CD14-positive monocyte (primary cell): ENCODE results near the gene COQ4. TPM values are rescaled to one million over a fixed set of nuclear protein-coding genes. Genes with fewer than 3 reads are reported as not detected.

Experiments
- DNase-seq, 3 donors: peaks; one replicate each; pipeline ENCODE4 v3.0.0-alpha.2; 2011 to 2022
- H2AFZ ChIP-seq: 2 replicates; pipeline ENCODE4 v1.6.0; 2012; ENCODE audit warnings: mild to moderate bottlenecking, low read depth, low read length, inconsistent platforms; ENCODE audit not compliant: insufficient read depth, poor library complexity, severe bottlenecking
- H3K27ac ChIP-seq, 2 donors: 1 replicate in 1 of 2; 2 replicates in 1 of 2; pipeline ENCODE4 v1.5.1; 2012 to 2013; ENCODE audit warnings: low read length in 2 of 2, control low read depth in 1 of 2, inconsistent platforms in 1 of 2, low read depth in 1 of 2, mild to moderate bottlenecking in 1 of 2
- H3K27me3 ChIP-seq, 2 donors: one replicate each; pipeline versions ENCODE4 v1.6.0 to v1.6.1; 2011 to 2013; ENCODE audit warnings: low read length in 2 of 2; ENCODE audit not compliant: control insufficient read depth in 2 of 2, insufficient read depth in 2 of 2
- H3K36me3 ChIP-seq, 2 donors: replicated peaks in 1 of 2; 1 replicate in 1 of 2; 2 replicates in 1 of 2; pipeline versions ENCODE4 v1.5.1 to v1.6.1; 2012 to 2013; ENCODE audit warnings: low read length in 2 of 2, control low read depth in 1 of 2, inconsistent platforms in 1 of 2, mild to moderate bottlenecking in 1 of 2; ENCODE audit not compliant: insufficient read depth in 2 of 2, control insufficient read depth in 1 of 2
- H3K4me1 ChIP-seq, 2 donors: 1 replicate in 1 of 2; 2 replicates in 1 of 2; pipeline versions ENCODE4 v1.5.1 to v1.6.1; 2012 to 2013; ENCODE audit warnings: low read length in 2 of 2, control low read depth in 1 of 2, inconsistent platforms in 1 of 2, mild to moderate bottlenecking in 1 of 2, moderate library complexity in 1 of 2; ENCODE audit not compliant: insufficient read depth in 2 of 2, control insufficient read depth in 1 of 2
- H3K4me2 ChIP-seq: replicated peaks from 2 replicates; pipeline ENCODE3; 2012; ENCODE audit warnings: low read length, moderate library complexity, mild to moderate bottlenecking; ENCODE audit not compliant: poor library complexity, severe bottlenecking; ENCODE audit errors: extremely low read depth
- H3K4me3 ChIP-seq, 3 experiments: fragments of 200-600 bp in 1 of 3; sonication (generic) in 1 of 3; replicated peaks in 1 of 3; 1 replicate in 2 of 3; 2 replicates in 1 of 3; pipeline ENCODE4 v1.5.1; 2011 to 2013; ENCODE audit warnings: low read length in 3 of 3, mild to moderate bottlenecking in 3 of 3, control low read depth in 2 of 3, low read depth in 2 of 3, inconsistent platforms in 1 of 3, moderate library complexity in 1 of 3
- H3K79me2 ChIP-seq: 2 replicates; pipeline ENCODE4 v1.6.0; 2012; ENCODE audit warnings: mild to moderate bottlenecking, control low read depth, inconsistent platforms, low read length, moderate library complexity; ENCODE audit not compliant: insufficient read depth
- H3K9ac ChIP-seq: 2 replicates; pipeline ENCODE4 v1.6.0; 2017; ENCODE audit warnings: low read length, mild to moderate bottlenecking; ENCODE audit not compliant: insufficient read depth, poor library complexity, severe bottlenecking
- H3K9me3 ChIP-seq, 2 donors: replicated peaks in 1 of 2; 1 replicate in 1 of 2; 2 replicates in 1 of 2; pipeline versions ENCODE4 v1.5.1 to v1.6.1; 2012 to 2013; ENCODE audit warnings: low read length in 2 of 2, control low read depth in 1 of 2; ENCODE audit not compliant: control insufficient read depth in 1 of 2, insufficient read depth in 1 of 2
- H4K20me1 ChIP-seq: 2 replicates; pipeline ENCODE4 v1.6.0; 2012; ENCODE audit warnings: mild to moderate bottlenecking, low read length, control low read depth, moderate library complexity; ENCODE audit not compliant: insufficient read depth
- H3K27ac Mint-ChIP-seq, 7 donors: one replicate each; pipeline ENCODE4 v1.8.0; 2020; ENCODE audit warnings: mild to moderate bottlenecking in 7 of 7, mixed read lengths in 7 of 7, moderate library complexity in 6 of 7, inconsistent platforms in 2 of 7
- H3K27me3 Mint-ChIP-seq, 3 donors: one replicate each; pipeline ENCODE4 v1.8.0; 2021 to 2022; ENCODE audit warnings: low read depth in 3 of 3, mild to moderate bottlenecking in 3 of 3, mixed read lengths in 3 of 3, moderate library complexity in 3 of 3, inconsistent platforms in 1 of 3
- H3K36me3 Mint-ChIP-seq, 2 donors: one replicate each; pipeline ENCODE4 v1.8.0; 2020; ENCODE audit warnings: mixed read lengths in 2 of 2, inconsistent platforms in 1 of 2, mild to moderate bottlenecking in 1 of 2
- H3K4me1 Mint-ChIP-seq: one replicate; pipeline ENCODE4 v1.8.0; 2020; ENCODE audit warnings: mild to moderate bottlenecking, mixed read lengths
- H3K4me3 Mint-ChIP-seq, 2 donors: one replicate each; pipeline ENCODE4 v1.8.0; 2020; ENCODE audit warnings: mild to moderate bottlenecking in 2 of 2, mixed read lengths in 2 of 2, moderate library complexity in 1 of 2
- H3K9me3 Mint-ChIP-seq, 7 donors: one replicate each; pipeline ENCODE4 v1.8.0; 2020 to 2022; ENCODE audit warnings: mixed read lengths in 7 of 7, mild to moderate bottlenecking in 6 of 7, moderate library complexity in 6 of 7, inconsistent platforms in 2 of 7
- CTCF ChIP-seq: fragments of 200-600 bp; IDR thresholded peaks from one replicate; pipeline ENCODE4 v1.8.0; 2022; ENCODE audit warnings: antibody characterized with exemption, mild to moderate bottlenecking
- WGBS: methylation state at CpG from one replicate; pipeline ENCODE4 v1.1.5; 2013; ENCODE audit warnings: missing lambda C conversion rate; ENCODE audit not compliant: insufficient coverage; 5-methylcytosine and 5-hydroxymethylcytosine counted together
- intact Hi-C, 2 donors: fragments of 100-400 bp; cut with micrococcal nuclease; formaldehyde crosslinking; loops; one replicate each; pipeline versions ENCODE4 v1.15.0 to v1.15.1; 2023
- polyA plus RNA-seq, 3 donors: library from polyadenylated mRNA; depleted of rRNA in 1 of 3; unstranded in 2 of 3; stranded (reverse) in 1 of 3; fragments of 300-500 nt in 2 of 3; fragments of >200 nt in 1 of 3; fragmentation: Illumina TruSeq in 2 of 3; gene quantifications; 1 replicate in 2 of 3; 2 replicates in 1 of 3; pipeline ENCODE4 v1.2.3, GENCODE V29; 2012 to 2021

COQ4 gene
- polyA plus RNA-seq, 3 donors, result 19.9 to 32.6 (median 20.4) TPM

GRCh38 chr9:128285033-128285784 is 37.4 kb upstream of the COQ4 start:
- Histone ChIP-seq H2AFZ (no peak overlapping the region), H3K9ac (no peak overlapping the region), H3K4me2 (no peak overlapping the region), H3K27ac (no peak overlapping the region), H3K27me3 (no peaks in the 10 kb centered on the region), H3K9me3 (no peaks in the 10 kb centered on the region), H4K20me1 (no peaks in the 10 kb centered on the region), H3K4me1 (peaks cover under 1 to 2% of the 10 kb centered on the region in 2 donors), H3K79me2 (no peaks in the 10 kb centered on the region), H3K36me3 (peaks cover 13 to 19% of the 10 kb centered on the region in 2 donors), H3K4me3 (no peak overlapping the region)
- Mint-ChIP-seq H3K27ac (peak overlapping the region in 1 of 7 donors; percentile 48), H3K36me3 (peaks cover 18 to 33% of the 10 kb centered on the region in 2 donors), H3K9me3 (no peaks in the 10 kb centered on the region), H3K4me1 (peaks cover 6% of the 10 kb centered on the region), H3K27me3 (no peaks in the 10 kb centered on the region), H3K4me3 (no peak overlapping the region)
- 98% methylated on average over 10 of the region's 12 CpGs for WGBS
- no peak for DNase-seq
- TF ChIP-seq CTCF, result no peak
- intact Hi-C loops, result no loop called here

GRCh38 chr9:128286440-128286839 is 36.2 kb upstream of the COQ4 start:
- H3K27me3 Mint-ChIP-seq, result no peaks in the 10 kb centered on the region

More at GRCh38 chr9:128286440-128286839, 36.2 kb upstream of the COQ4 start:
- no peak overlapping the region for H3K4me3 ChIP-seq
- H3K4me1 ChIP-seq, result no peaks in the 10 kb centered on the region
- peaks cover 13 to 19% of the 10 kb centered on the region in 2 donors for H3K36me3 ChIP-seq
- Mint-ChIP-seq H3K36me3 (peaks cover 15 to 33% of the 10 kb centered on the region in 2 donors), H3K4me1 (no peaks in the 10 kb centered on the region), H3K4me3 (no peak overlapping the region), H3K27ac (peak overlapping the region in 1 of 7 donors; percentile 63), H3K9me3 (no peaks in the 10 kb centered on the region)
- no peaks in the 10 kb centered on the region for H3K9me3 ChIP-seq
- H3K27me3 ChIP-seq, result no peaks in the 10 kb centered on the region
- H3K27ac ChIP-seq, result no peak overlapping the region
- H3K4me2 ChIP-seq, result no peak overlapping the region
- WGBS, result 100% methylated on average over 4 of the region's 6 CpGs
- no peak for DNase-seq
- H2AFZ ChIP-seq, result no peak overlapping the region
- no peaks in the 10 kb centered on the region for H3K79me2 ChIP-seq
- no peak overlapping the region for H3K9ac ChIP-seq
- no peaks in the 10 kb centered on the region for H4K20me1 ChIP-seq
- TF ChIP-seq CTCF, result no peak
- intact Hi-C loops, result no loop called here
